NOMO-1 treated with DMSO at 0.1 percent for 48 hours (cell line): ENCODE data around the gene TMEM221.

Source experiments
- DNase-seq: peaks from one replicate; lab custom pipeline; 2025; ENCODE audit not compliant: unreplicated experiment; lab: John Stamatoyannopoulos, UW

TMEM221 gene

DNA sequence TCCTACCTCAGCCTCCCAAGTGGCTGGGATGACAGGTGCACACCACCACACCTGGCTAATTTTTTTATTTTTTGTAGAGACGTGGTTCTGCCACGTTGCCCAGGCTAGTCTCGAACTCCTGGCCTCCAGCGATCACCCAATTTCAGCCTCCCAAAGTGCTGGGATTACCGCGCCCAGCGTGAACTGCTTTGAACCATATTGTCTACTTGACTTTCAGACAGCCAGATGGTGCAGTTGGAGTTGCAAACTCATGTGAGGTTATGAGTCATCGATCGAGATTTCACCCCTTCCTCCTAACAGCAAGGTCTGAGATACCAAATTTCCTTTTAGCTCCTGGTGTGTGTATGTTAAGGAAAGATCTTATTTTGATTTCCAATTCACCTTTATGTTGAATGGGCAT, 24.6 kb upstream of the TMEM221 start:
- DNase-seq: peak; percentile 85

DNA sequence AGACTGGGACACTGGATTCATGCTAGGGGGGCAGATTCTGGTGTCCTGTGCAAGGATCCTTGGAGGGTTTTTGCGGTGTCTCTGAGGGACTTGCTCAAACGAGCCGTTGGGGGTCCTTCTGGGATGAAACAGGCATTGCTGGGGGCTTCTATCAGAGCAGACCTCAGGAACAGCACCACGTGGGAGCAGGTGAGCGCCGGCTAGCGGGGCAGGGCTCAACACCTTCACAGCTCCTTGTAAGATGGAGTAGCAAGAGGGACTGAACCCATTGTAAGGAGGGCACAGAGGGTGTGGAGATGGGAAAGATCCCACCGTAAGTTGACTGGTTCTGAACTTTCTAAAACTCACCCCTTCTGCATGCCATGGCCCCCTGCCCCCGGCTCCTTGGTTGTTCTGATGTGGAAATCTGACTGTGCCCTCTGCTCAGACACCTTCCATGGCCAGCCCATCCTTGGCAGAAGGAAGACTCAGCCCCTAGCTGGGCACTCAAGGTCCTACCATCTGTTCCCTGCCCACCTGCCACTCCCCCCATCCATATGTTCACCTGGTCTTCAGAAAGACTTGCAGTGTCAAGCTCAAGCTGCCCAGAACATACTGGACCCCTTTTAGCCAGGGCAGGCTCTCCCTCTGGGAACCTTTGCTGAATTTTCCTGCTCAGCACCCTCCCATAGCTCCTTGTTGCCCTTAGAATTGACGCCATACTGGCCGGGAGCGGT, 23.1 kb upstream of the TMEM221 start:
- DNase-seq: no peak

DNA sequence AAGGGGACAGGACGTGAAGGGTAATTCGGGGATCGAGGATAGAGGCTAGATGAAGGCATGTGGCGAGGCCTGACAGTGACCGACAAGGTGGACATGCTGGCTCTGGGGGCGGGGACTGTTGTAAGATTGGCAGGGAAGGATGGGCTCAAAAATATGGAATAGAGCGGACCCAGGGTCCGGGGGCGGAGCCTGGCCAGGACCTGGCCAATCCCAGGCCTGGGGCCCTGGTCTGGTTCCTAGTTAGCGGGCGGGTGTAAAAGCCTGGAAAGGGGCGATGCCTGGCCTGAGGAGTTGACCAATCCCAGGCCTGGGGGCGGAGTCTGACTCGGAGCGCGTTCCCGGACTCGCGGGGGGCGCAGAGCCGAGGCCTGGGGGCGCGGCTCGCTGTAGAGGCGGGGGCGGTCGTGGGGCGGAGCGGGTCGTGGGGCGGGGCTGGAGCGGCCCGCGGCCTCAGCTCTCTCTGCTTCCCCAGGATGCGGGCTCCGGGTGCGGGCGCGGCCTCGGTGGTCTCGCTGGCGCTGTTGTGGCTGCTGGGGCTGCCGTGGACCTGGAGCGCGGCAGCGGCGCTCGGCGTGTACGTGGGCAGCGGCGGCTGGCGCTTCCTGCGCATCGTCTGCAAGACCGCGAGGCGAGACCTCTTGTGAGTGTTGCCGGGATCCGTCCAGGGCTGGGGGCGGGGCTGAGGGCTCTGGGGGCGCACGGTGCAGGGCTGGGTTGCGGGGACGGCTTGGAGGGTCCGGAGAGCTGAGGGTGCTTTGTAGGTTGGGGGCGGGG, 21.8 kb upstream of the TMEM221 start, which contains the start of gene SLC27A1:
SLC27A1 (plus strand) TSS at position 457 of the 774 bp plus-strand sequence; CDS start at position 474, 17 bp downstream.
- DNase-seq: peak; percentile 99

DNA sequence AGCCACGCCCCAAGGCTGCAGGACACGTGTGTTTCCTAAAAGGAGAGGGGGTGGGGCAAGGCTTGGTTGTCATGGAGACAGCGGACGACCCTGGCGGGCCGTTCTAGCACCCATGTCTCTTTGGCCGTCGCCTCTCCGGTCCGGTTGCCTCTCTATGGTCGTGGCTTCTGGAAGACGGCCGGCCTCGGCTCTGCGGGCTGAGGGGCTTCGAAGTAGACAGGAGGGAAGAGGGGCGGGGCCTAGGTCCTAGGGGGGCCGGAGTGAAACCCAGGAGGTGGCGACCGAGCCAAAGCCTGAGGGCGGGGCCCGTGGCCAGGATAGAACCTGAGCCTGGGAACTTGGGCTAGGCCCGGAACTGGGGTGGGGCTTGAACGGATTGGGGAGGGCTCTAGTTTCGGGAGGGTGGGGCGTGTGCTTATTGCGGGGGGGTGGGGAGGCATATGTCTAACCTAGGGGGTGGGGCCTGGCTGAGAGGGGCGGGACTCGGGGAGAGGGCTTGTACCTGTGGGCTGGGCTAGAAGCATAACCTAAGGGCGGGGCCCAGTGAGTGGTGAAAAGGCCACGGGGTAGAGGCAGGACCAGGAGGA, 21.1 kb upstream of the TMEM221 start:
- DNase-seq: peak; percentile 98

DNA sequence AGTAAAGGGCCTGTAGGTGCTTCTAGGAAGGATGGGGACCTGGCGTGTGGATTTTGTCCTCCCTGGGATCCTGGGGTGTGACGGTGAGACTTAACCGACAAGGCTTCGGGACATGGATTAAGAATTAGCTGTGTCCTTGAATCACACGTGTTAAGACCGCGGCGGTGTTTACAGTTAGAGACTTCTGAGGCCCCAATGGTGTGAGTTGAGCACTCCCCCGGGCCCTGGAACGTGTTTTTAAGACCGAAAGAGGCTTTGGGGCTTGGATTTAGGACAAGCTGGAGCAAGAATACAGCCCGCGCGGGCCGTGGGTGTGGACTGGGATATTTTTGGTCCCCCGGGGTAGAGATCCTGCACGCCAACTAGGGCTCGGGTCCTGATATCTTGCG, 20.6 kb upstream of the TMEM221 start:
- no peak for DNase-seq

DNA sequence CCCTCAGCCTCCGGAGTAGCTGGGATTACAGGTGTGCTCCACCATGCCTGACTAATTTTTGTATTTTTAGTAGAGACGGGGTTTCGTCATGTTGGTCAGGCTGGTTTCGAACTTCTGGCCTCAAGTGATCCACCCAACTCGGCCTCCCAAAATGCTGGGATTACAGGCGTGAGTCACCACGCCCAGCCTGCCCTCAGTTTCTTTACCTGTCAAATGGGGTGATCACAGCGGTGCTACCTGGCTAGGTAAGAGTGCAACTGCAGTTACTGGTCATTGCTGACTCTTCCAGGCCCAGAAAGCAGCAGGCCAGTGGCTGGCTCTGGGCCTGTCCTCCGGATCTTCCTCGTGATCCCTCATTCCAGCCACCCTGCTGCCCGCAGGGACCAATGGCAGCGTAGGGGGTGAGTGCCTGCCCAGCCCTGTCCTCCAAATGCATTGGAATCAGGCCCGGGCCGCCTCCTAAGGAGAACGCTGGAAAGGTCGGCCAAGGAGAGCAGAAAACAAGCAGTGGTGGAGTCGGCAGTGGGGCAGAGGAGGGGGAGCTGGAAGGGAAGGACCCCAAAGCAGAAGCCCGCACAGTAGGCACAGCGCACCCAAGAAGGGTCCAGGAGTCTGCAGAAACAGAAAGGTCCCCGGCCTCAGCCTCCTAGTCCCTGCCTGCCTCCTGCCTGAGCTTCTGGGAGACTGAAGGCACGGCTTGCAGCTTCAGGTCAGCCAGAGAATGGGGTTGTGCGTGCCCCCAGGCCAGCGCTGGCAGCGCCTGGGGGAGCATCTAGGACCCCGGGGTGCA, 20.0 kb upstream of the TMEM221 start:
- DNase-seq: no peak

DNA sequence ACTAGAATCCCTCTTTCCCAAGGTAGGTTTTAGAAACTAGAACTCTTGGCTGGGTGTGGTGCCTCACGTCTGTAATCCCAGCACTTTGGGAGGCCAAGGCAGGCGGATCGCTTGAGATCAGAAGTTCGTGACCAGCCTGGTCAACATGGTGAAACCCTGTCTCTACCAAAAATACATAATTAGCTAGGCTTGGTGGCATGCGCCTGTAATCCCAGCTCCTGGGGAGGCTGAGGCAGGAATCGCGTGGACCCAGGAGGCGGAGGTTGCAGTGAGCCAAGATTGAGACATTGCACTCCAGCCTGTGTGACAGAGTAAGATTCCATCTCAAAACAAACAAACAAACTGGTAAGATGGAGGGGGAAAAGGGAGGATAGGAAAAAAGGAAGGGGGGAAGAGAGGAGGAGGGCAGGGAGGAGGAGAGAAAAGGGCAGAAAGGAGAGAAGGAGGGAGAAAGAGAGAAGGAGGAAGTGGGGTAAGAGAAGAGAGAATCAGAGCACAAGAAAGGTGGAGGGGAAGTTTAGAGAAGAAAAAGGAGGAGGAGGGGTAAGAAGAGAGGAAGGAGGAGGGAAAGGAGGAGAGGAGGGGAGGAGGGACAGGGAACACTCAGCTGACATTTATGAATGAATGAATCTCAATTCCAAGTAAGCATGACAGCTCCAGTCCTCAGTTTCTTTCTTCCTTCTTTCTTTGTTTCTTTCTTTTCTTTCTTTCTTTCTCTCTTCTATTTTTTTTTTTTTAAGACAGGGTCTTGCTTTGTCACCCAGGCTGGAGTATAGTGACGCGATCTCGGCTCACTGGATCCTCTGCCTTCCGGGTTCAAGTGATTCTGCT, 19.2 kb upstream of the TMEM221 start:
- DNase-seq: no peak

DNA sequence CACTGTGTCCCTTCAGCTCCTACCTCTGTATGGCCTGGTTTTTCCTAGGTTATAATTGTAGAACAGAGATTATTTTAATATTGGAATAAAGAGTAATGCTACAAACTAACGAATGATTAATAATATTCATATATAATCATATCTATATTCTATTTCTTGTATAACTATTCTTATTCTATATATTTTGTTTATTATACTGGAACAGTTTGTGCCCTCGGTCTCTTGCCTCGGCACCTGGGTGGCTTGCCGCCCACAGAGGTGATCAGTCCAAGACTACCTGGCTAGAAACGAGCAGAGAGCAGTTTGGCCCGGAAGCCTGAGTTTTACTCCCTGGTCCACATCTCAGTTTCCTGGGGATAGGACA, 18.0 kb upstream of the TMEM221 start:
- DNase-seq: peak; percentile 14

DNA sequence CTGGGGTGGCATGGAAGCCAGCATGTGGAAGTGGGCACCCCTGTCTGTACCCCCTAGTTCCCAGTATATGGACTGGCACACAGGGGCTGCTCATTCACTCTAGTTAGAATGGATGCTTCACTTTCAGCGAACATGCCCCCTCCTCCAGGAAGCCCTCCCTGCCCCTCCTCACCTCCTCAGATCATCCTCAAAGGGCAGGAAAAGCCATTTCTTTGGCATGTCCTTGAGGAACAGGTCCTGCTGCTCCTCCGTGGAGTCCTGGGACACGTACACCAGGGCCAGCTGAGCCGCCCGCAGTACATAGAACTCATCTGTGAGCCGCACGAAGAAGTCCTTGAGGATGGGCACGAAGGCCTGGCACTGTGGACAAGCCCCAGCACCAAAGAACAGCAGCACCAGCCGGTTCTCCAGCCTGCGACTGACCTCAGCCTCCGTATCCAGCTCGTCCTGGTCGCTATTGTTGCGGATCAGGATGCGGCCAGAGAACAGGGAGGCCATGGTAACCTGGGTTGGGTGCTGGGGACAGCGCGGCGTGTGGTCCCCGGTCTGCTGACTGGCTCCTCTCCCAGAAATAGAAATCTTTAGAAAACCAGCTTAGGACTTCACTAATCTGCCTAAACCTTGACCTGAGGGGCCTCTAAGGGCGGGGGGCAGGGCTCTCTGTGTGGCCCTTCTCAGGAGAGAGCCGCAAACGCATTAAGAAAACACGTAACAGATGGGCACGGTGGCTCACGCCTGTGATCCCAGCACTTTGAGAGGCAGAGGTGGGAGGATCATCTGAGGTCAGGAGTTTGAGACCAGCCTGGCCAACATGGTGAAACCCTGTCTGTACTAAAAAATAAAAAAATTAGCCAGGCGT, 12.1 kb upstream of the TMEM221 start, which contains the start of gene NXNL1:
NXNL1 (minus strand) TSS at position 555 of the 859 bp plus-strand sequence; CDS start at position 498, 57 bp downstream.
- no peak for DNase-seq

DNA sequence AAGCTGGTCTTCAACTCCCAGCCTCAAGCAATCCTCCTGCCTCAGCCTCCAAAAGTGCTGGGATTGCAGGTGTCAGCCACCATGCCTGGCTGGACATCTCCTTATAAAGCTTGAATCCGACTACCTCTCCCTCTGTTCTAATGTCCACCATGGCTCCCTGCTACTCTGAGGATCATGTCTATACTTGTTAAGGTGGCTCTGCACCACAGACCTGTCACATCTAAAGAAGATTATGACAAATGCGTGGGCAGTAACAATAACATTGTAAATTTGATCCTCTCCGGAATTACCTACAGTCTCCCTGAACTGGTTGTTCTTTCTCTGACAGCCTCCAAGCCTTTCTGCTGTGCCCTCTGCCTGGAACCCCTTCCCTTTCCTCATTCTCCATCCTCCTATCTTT, 10.5 kb upstream of the TMEM221 start:
- DNase-seq: no peak

DNA sequence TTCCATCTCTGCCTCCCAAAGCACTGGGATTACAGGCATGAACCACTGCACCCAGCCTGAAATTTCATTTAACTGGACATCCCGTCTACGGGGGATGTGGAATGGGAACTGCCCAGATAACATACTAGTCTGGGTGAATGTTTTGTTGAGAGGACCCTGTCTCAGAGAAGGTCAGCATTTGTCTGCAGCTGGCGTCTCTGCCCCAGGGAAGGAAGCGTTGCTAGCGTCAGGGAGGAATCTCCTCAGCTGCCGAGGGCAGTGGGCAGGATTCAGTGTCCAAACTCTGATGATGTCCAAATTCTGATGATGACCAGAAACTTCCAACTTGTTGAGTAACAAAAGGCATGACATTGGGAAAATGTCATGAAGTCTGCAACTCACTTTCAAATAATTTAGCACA, 9.1 kb upstream of the TMEM221 start:
- no peak for DNase-seq

DNA sequence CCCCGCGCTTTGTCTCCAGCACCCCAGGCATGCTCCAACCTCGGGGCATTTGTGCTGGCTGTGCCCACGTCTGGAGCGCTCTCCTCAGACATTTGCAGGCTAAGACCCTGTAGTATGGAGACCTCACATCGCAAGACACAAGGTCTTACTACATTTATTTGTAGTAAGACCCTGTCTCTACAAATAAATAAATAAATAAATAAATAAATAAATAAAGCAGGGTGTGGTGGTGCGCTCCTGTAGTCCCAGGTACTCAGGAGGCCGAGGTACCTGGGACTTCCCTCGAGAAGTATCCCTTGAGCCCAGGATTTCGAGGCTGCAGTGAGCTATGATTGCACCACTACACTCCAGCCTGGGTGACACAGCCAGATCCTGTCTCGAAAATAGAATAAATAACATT, 7.7 kb upstream of the TMEM221 start:
- DNase-seq: no peak

DNA sequence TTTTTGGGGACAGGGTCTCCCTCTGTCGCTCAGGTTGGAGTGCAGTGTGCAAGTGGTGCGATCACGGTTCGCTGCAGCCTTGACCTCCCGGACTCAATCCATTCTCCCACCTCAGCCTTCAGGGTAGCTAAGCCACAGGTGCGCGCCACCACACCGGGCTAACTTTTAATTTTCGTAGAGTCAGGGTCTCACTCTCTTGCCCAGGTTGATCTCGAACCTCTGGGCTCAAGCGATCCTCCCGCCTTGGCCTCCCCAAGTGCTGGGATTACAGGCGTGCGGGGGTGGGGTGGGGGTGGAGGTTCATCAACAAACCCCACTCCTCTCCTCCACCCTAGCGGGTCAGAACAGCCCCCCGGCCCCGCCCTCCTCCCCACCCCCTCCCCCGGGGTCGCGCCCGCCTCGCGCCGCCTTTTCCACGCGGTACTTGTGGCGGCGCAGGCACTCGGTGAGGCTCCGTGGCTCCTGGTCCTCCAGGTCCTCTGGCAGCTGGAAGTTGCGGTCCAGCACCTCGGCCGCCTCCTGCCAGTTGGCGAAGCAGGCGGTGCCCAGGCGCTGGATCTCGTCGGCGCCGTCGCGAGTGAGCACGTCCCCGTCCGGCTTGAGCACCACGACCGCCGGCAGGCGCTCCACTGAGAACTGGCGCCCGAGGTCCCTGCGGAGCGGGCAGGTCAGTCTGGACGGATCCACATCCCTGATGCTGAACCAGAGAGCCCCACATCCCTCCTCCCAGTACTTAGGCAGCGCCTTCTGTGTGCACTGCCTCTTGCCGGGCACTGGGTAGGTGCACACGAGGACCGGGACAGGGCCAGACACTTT, 7.0 kb upstream of the TMEM221 start:
- no peak for DNase-seq

DNA sequence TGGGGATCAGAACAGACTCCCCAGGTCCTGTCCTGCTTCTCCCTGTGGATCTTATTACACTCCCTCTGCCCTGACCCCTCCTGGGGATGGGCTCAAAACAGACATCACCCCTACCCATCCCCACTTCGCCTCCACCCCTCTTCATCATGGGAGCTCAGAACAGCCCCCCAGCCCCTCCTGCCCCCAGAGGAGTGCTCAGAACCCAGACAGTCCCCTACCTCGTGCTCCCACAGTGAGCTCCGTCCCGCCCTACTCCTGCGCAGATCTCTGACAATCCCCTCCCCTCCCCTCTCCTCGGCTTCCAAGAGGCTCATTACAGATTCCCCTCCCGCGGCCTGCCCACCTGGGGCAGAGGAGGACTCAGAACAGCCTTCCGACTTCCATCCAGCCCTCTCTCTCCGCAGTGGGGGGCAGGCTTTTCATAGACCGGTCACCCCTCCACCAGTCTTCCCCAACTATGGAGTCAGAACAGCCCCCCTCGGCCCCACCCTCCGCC, 6.2 kb upstream of the TMEM221 start:
- DNase-seq: no peak

DNA sequence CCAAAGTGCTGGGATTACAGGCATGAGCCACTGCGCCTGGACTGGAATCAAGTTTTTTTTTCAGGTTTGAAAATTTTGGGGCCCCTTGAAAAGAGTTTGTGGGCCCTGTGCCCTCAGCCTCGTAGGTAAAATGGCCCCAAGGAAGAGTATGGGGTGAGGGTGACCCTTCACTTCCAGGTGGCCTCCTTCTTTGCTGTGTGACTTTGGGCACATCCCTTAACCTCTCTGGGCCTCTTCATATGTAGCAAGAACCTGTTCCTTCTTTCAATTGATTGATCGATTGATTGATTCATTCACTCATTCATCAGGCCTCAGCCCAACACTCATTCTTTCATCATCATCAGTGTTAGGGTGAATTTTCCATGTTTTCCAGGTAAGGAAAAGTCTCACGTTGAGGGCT, 3.4 kb upstream of the TMEM221 start:
- DNase-seq: no peak

DNA sequence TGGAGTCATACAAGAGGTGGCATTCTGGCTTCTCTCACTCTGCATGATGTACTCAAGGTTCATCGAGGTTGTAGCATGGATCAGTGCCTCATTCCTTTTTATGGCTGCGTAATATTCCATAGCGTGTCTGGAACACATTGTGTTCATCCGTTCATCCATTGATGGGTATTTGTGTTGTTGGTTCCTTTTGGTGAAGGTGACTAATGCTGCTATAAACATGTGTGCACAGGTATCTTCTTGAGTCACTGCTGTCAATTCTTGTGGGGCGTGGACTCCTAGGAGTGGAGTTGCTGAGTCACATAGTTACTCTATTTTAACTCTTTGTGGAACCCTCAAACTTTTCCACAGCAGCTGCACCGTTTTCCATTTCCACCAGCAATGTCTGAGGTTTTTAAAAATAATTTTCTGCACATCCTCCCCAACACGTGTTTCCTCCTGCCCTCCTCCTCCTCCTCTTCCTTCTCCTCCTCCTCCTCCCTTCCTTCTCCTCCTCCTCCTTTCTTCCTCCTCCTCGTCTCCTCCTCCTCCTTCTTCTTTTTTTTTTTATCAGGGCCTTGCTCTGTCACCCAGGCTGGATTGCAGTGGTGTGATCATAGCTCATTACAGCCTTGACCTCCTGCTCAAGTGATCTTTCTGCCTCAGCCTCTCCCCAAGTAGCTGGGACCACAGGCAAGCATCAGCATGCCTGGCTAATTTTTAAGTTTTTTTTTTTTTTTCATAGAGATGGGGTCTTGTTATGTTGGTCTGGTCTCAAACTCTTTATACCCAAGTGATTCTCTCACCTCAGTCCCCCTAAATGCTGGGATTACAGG, 2.0 kb upstream of the TMEM221 start:
- no peak for DNase-seq

DNA sequence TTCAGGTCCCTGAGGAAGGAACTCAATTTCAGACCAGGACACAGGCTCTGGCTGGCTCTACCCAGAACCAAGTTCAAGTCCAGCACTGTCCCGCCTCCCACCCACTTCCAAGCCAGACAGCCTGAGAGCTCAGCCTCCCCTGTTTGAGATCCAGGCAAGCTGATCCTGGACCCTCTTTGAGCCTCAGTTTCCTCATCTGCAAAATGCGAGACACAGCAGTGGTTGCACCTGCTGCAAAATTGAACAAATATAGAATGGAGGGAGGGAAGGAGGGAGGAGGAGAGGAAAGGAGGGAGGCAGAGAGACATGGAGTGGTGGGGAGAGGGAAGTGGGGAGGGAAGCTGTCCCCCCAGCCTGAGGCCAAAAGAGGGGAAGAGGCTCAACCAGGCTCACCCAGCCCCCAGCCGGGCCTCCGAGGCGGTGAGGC, 751 bp downstream of the TMEM221 start:
- DNase-seq: no peak
